HepG2 (cell line): ENCODE data around the gene SLC27A1. TPM values are rescaled to one million over a fixed set of nuclear protein-coding genes. Genes with fewer than 3 reads are reported as not detected.

ENCODE experiments used
- ATAC-seq: fragments of 200-7000 bp; cut with Tn5 transposase; 3 replicates; pipeline ENCODE4 v1.9.1; 2020; ENCODE audit warnings: mild to moderate bottlenecking, moderate library complexity
- BruUV-seq: library from RNA; stranded (reverse); fragments of 400-500 nt; replicated peaks from 2 replicates; lab custom pipeline; 2021; lab: Mats Ljungman, UMichigan
- CTCF ChIA-PET: fragments of 300-600 bp; formaldehyde crosslinking; extraction: SDS; loops from one replicate; lab custom pipeline; 2021; ENCODE audit warnings: low total read pairs, inconsistent platforms, low intra/inter-chr PET ratio; lab: Yijun Ruan, JAX
- POLR2A ChIA-PET: fragments of 350-600 bp; sonication (Branson Sonifier 250); formaldehyde crosslinking; loops from one replicate; lab custom pipeline; 2020; ENCODE audit warnings: antibody characterized with exemption, inconsistent platforms; lab: Yijun Ruan, JAX
- DNase-seq: peaks from one replicate; pipeline ENCODE4 v3.0.0-alpha.2; 2015; ENCODE audit warnings: low spot score
- FAIRE-seq: peaks from 3 replicates; lab custom pipeline; 2011; peaks lifted over from hg19 to GRCh38; lab: Jason Lieb, UNC
- H2AFZ ChIP-seq: one replicate; pipeline ENCODE4 v1.6.1; 2011; ENCODE audit warnings: low read length, inconsistent platforms
- H3K27ac ChIP-seq: fragments of 300-600 bp; 3 replicates; pipeline ENCODE4 v1.8.0; 2011; ENCODE audit warnings: mixed run types, mild to moderate bottlenecking, mixed read lengths, low read length, inconsistent platforms; ENCODE audit not compliant: insufficient read depth; ENCODE audit errors: extremely low read length
- H3K27me3 ChIP-seq, 2 experiments: fragments of 200-600 bp in 1 of 2; 2 replicates in 1 of 2; 3 replicates in 1 of 2; pipeline versions ENCODE4 v1.6.0 to v1.8.0; 2011; ENCODE audit warnings: low read length in 2 of 2, mild to moderate bottlenecking in 2 of 2, moderate library complexity in 2 of 2, inconsistent platforms in 1 of 2; ENCODE audit not compliant: insufficient read depth in 2 of 2, control insufficient read depth in 1 of 2
- H3K36me3 ChIP-seq, 2 experiments: fragments of 200-600 bp in 1 of 2; replicated peaks in 1 of 2; 2 replicates in 1 of 2; 3 replicates in 1 of 2; pipeline versions ENCODE4 v1.5.1 to v1.8.0; 2011; ENCODE audit warnings: low read length in 2 of 2, inconsistent platforms in 1 of 2; ENCODE audit not compliant: insufficient read depth in 2 of 2, control insufficient read depth in 1 of 2
- H3K4me1 ChIP-seq: 2 replicates; pipeline ENCODE4 v1.5.1; 2012; ENCODE audit warnings: low read length, inconsistent platforms; ENCODE audit not compliant: insufficient read depth
- H3K4me2 ChIP-seq: 2 replicates; pipeline ENCODE4 v1.6.0; 2011; ENCODE audit warnings: low read depth, low read length, inconsistent platforms
- H3K4me3 ChIP-seq, 3 experiments: fragments of 200-600 bp in 1 of 3; sonication (generic), shearing (Covaris generic) in 1 of 3; replicated peaks in 1 of 3; 2 replicates each; pipeline ENCODE4 v1.5.1; 2011 to 2016; ENCODE audit warnings: low read length in 3 of 3, inconsistent platforms in 2 of 3, low read depth in 2 of 3, mild to moderate bottlenecking in 2 of 3, control low read depth in 1 of 3, mixed read lengths in 1 of 3; ENCODE audit not compliant: insufficient read depth in 1 of 3
- H3K79me2 ChIP-seq: one replicate; pipeline ENCODE4 v1.6.1; 2011; ENCODE audit warnings: low read length, inconsistent platforms; ENCODE audit not compliant: insufficient read depth
- H3K9ac ChIP-seq: 2 replicates; pipeline ENCODE4 v1.6.0; 2011; ENCODE audit warnings: mild to moderate bottlenecking, low read depth, low read length, inconsistent platforms; ENCODE audit not compliant: insufficient read depth
- H3K9me3 ChIP-seq: 2 replicates; pipeline ENCODE4 v1.5.1; 2012; ENCODE audit warnings: mild to moderate bottlenecking, low read length
- H4K20me1 ChIP-seq: 2 replicates; pipeline ENCODE4 v1.6.0; 2011; ENCODE audit warnings: inconsistent platforms, mild to moderate bottlenecking, low read length, moderate library complexity; ENCODE audit not compliant: insufficient read depth
- AFF4 ChIP-seq: sonication (generic); formaldehyde crosslinking; IDR thresholded peaks from 2 replicates; pipeline ENCODE4 v1.4.0; 2020; ENCODE audit warnings: missing genetic modification reagents
- AKAP8 ChIP-seq: sonication (generic); formaldehyde crosslinking; IDR thresholded peaks from 2 replicates; pipeline ENCODE4 v1.5.1; 2020; ENCODE audit warnings: mild to moderate bottlenecking, missing genetic modification reagents
- DPF2 ChIP-seq: sonication (generic); formaldehyde crosslinking; IDR thresholded peaks from 2 replicates; pipeline ENCODE4 v1.4.0; 2020; ENCODE audit warnings: mild to moderate bottlenecking, low read depth, missing genetic modification reagents, borderline replicate concordance
- HES4 ChIP-seq: sonication (generic); formaldehyde crosslinking; IDR thresholded peaks from 2 replicates; pipeline ENCODE4 v1.9.0; 2021; ENCODE audit warnings: mild to moderate bottlenecking, missing genetic modification reagents, borderline replicate concordance
- HHEX ChIP-seq: IDR thresholded peaks from 2 replicates; pipeline ENCODE4 v1.6.1; 2016; ENCODE audit warnings: control low read depth
- MATR3 ChIP-seq: sonication (generic); formaldehyde crosslinking; IDR thresholded peaks from 2 replicates; pipeline ENCODE4 v1.4.0; 2020; ENCODE audit warnings: missing genetic modification reagents
- NFYB ChIP-seq: sonication (generic); formaldehyde crosslinking; IDR thresholded peaks from 2 replicates; pipeline ENCODE4 v1.4.0; 2020; ENCODE audit warnings: missing genetic modification reagents
- RBFOX2 ChIP-seq: fragments of 200-400 bp; formaldehyde crosslinking; IDR thresholded peaks from 2 replicates; pipeline ENCODE4 v1.6.1; 2017; ENCODE audit warnings: low read depth, mild to moderate bottlenecking, low read length
- YY1 ChIP-seq: IDR thresholded peaks from 2 replicates; pipeline ENCODE4 v1.6.1; 2011; ENCODE audit warnings: low read length, low read depth, moderate library complexity, mild to moderate bottlenecking; ENCODE audit not compliant: insufficient read depth, insufficient replicate concordance
- ZMYM3 ChIP-seq: sonication (generic); formaldehyde crosslinking; IDR thresholded peaks from 2 replicates; pipeline ENCODE4 v1.5.1; 2020; ENCODE audit warnings: mild to moderate bottlenecking, missing genetic modification reagents
- ZNF251 ChIP-seq: sonication (generic); formaldehyde crosslinking; IDR thresholded peaks from 2 replicates; pipeline ENCODE4 v1.9.0; 2021; ENCODE audit warnings: mild to moderate bottlenecking, missing genetic modification reagents
- ZNF652 ChIP-seq: IDR thresholded peaks from 2 replicates; pipeline ENCODE4 v1.6.1; 2016; ENCODE audit warnings: low read depth, borderline replicate concordance
- ZZZ3 ChIP-seq: sonication (generic); formaldehyde crosslinking; IDR thresholded peaks from 2 replicates; pipeline ENCODE4 v1.4.0; 2020; ENCODE audit warnings: missing genetic modification reagents, mild to moderate bottlenecking, borderline replicate concordance
- WGBS: methylation state at CpG from one replicate; pipeline ENCODE4 v1.1.6; 2017; ENCODE audit warnings: low lambda C conversion rate; 5-methylcytosine and 5-hydroxymethylcytosine counted together
- in situ Hi-C: cut with HindIII; loops from 2 replicates; pipeline ENCODE4 v1.10.0; 2017; ENCODE audit warnings: low pct_unique_long_range_greater_than_20kb; ENCODE audit not compliant: extremely low pct_ligation_motif_present
- intact Hi-C: fragments of 100-400 bp; cut with micrococcal nuclease; formaldehyde crosslinking; loops from one replicate; pipeline ENCODE4 v1.10.0; 2022; ENCODE audit not compliant: unreplicated experiment
- polyA plus RNA-seq, 8 experiments: library from polyadenylated mRNA; depleted of rRNA in 3 of 8; stranded (reverse) in 7 of 8; unstranded in 1 of 8; fragments of >200 nt; fragmentation: Illumina TruSeq in 4 of 8; extraction: Trizol in 4 of 8; gene quantifications; 2 replicates each; pipeline versions ENCODE4 v1.2.1 to v1.2.3, GENCODE V29; 2011 to 2016; ENCODE audit warnings: low read depth in 4 of 8, missing spikeins in 1 of 8, mixed read lengths in 1 of 8; ENCODE audit not compliant: insufficient read depth in 1 of 8
- total RNA-seq, 5 experiments: library from RNA; depleted of rRNA; stranded (reverse); fragments of >200 nt; fragmentation: Illumina TruSeq; extraction: Trizol; gene quantifications; 2 replicates each; pipeline ENCODE4 v1.2.3, GENCODE V29; 2016; ENCODE audit warnings: low read depth in 1 of 5

The SLC27A1 gene
- total and polyA plus RNA-seq, 2 of the 13 experiments (the other 11 are each of a cell fraction or from before 2014, with no cell fraction given), result 4.1 to 8.8 TPM

DNA sequence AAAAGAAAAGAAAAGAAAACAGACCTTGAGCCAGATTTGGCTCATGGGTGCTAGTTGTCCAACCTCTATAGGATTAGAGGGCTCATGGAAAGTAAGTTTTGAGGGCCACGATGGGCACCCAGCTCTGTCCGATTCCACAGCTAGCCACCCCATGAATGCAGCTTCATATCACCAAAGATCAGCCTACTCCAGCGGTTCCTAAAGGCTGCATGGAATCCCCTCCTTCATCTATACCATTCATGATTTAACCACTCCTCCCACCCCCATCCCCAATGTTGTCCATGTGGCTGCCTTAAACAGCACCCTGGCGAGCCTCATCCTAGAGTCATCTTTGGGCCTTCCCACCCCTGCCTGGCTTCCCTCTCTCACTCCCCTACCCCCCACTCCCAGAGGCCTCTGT lies 48.4 kb upstream of the SLC27A1 start:
- BruUV-seq, result no TSS peak
- Histone ChIP-seq H3K27me3 (no peaks in the 10 kb centered on the region), H3K9me3 (no peaks in the 10 kb centered on the region), H3K27ac (no peak overlapping the region), H3K79me2 (no peaks in the 10 kb centered on the region), H3K4me2 (no peak overlapping the region), H3K4me1 (peaks cover 17% of the 10 kb centered on the region), H3K4me3 (no peak overlapping the region), H4K20me1 (no peaks in the 10 kb centered on the region), H3K9ac (no peak overlapping the region), H2AFZ (no peak overlapping the region), H3K36me3 (no peaks in the 10 kb centered on the region; a peak in 1 of 5 replicates)
- POLR2A ChIA-PET, result no interaction called here
- intact Hi-C loops, result no loop called here
- FAIRE-seq (no peak), ATAC-seq (no peak), DNase-seq (no peak)
- in situ Hi-C loops, result no loop called here
- CTCF ChIA-PET, result no interaction called here
- TF ChIP-seq MATR3 (CRISPR knock-in tag) (no peak), ZMYM3 (CRISPR knock-in tag) (0 out of 2 replicates have a peak, but pooled peaks have one; percentile 21), NFYB (no peak), DPF2 (CRISPR knock-in tag) (no peak), ZNF251 (CRISPR knock-in tag) (no peak), HHEX (CRISPR knock-in tag) (no peak)
- 100% methylated on average over 4 of the region's 4 CpGs for WGBS

GRCh38 chr19:17423429-17424208 lies 46.7 kb upstream of the SLC27A1 start:
- WGBS, result 94% methylated on average over 9 of the region's 20 CpGs
- no peaks in the 10 kb centered on the region for H3K9me3 ChIP-seq
- H2AFZ ChIP-seq, result no peak overlapping the region
- H3K79me2 ChIP-seq, result no peaks in the 10 kb centered on the region
- ATAC-seq, result no peak
- DNase-seq, result no peak
- TF ChIP-seq RBFOX2 (0 out of 2 replicates have a peak, but pooled peaks have one; percentile 29), HES4 (CRISPR knock-in tag) (no peak), ZNF652 (CRISPR knock-in tag) (no peak), YY1 (no peak), AKAP8 (no peak), AFF4 (CRISPR knock-in tag) (no peak), ZZZ3 (CRISPR knock-in tag) (no peak)
- H3K27me3 ChIP-seq, result no peaks in the 10 kb centered on the region
- H4K20me1 ChIP-seq, result no peaks in the 10 kb centered on the region
- intact Hi-C loops (no loop called here), in situ Hi-C loops (no loop called here)
- H3K27ac ChIP-seq, result no peak overlapping the region
- ChIA-PET CTCF (no interaction called here), POLR2A (interaction anchor here (0.7 kb wide), 1 partner anchor 88 kb away, joined by 3 read pairs; no protein-coding TSS in a partner anchor)
- H3K9ac ChIP-seq, result no peak overlapping the region
- FAIRE-seq, result no peak
- no peak overlapping the region for H3K4me2 ChIP-seq
- H3K4me3 ChIP-seq, result no peak overlapping the region
- BruUV-seq, result no TSS peak
- peaks cover 15% of the 10 kb centered on the region for H3K4me1 ChIP-seq
- no peaks in the 10 kb centered on the region; a peak in 1 of 5 replicates for H3K36me3 ChIP-seq
